Panc1 (cell line): ENCODE measurements around the gene CYP27C1. TPM values are rescaled to one million over a fixed set of nuclear protein-coding genes. Genes with fewer than 3 reads are reported as not detected.

Experiments
- ATAC-seq: fragments of 200-7000 bp; cut with Tn5 transposase; 2 replicates; pipeline ENCODE4 v1.9.1; 2020; ENCODE audit warnings: mild to moderate bottlenecking, moderate library complexity
- BruUV-seq: library from RNA; stranded (reverse); fragments of 400-500 nt; replicated peaks from 2 replicates; lab custom pipeline; 2021; lab: Mats Ljungman, UMichigan
- CTCF ChIA-PET: fragments of 300-600 bp; sonication (Branson Sonifier 250); formaldehyde crosslinking; loops from one replicate; lab custom pipeline; 2022; ENCODE audit warnings: antibody characterized with exemption; lab: Charles Lee
- POLR2A ChIA-PET: fragments of 300-600 bp; sonication (Branson Sonifier 250); formaldehyde crosslinking; loops from one replicate; lab custom pipeline; 2022; ENCODE audit warnings: antibody characterized with exemption; lab: Charles Lee
- DNase-seq: peaks from one replicate; pipeline ENCODE4 v3.0.0-alpha.2; 2010; ENCODE audit warnings: low read depth, low spot score
- H3K27ac ChIP-seq: 2 replicates; pipeline ENCODE4 v1.5.1; 2011; ENCODE audit warnings: mild to moderate bottlenecking, low read length, inconsistent platforms
- H3K27me3 ChIP-seq: fragments of 200-500 bp; sonication (Bioruptor generic); 2 replicates; pipeline ENCODE4 v1.6.0; 2014; ENCODE audit warnings: low read length, inconsistent platforms; ENCODE audit not compliant: control insufficient read depth, insufficient read depth
- H3K36me3 ChIP-seq: fragments of 200-500 bp; sonication (Bioruptor generic); 2 replicates; pipeline ENCODE4 v1.5.1; 2014; ENCODE audit warnings: inconsistent platforms, mild to moderate bottlenecking, low read length, moderate library complexity; ENCODE audit not compliant: control insufficient read depth, insufficient read depth
- H3K4me1 ChIP-seq: 2 replicates; pipeline ENCODE4 v1.5.1; 2011; ENCODE audit warnings: inconsistent platforms, mild to moderate bottlenecking, low read length, moderate library complexity; ENCODE audit not compliant: control insufficient read depth, insufficient read depth
- H3K4me3 ChIP-seq, 2 experiments: 2 replicates each; pipeline ENCODE4 v1.5.1; 2011 to 2012; ENCODE audit warnings: low read depth in 2 of 2, low read length in 2 of 2, mild to moderate bottlenecking in 2 of 2, inconsistent platforms in 1 of 2, moderate library complexity in 1 of 2
- H3K9me3 ChIP-seq: fragments of 200-500 bp; sonication (Bioruptor generic); 2 replicates; pipeline ENCODE4 v1.5.1; 2014; ENCODE audit warnings: low read depth, mild to moderate bottlenecking, inconsistent platforms, low read length, moderate library complexity; ENCODE audit not compliant: control insufficient read depth, insufficient read depth
- POLR2AphosphoS5 ChIP-seq: IDR thresholded peaks from 2 replicates; pipeline ENCODE4 v1.6.1; 2012; ENCODE audit warnings: mild to moderate bottlenecking, low read depth, low read length, moderate library complexity
- SIN3A ChIP-seq: IDR thresholded peaks from 2 replicates; pipeline ENCODE4 v1.6.1; 2012; ENCODE audit warnings: low read depth, mild to moderate bottlenecking, low read length, moderate library complexity, borderline replicate concordance; ENCODE audit not compliant: insufficient read depth
- TCF7L2 ChIP-seq: IDR thresholded peaks from 2 replicates; pipeline ENCODE4 v1.6.1; 2011; ENCODE audit warnings: mild to moderate bottlenecking, low read depth, low read length, inconsistent platforms
- in situ Hi-C: cut with HindIII; loops from 2 replicates; pipeline ENCODE4 v1.10.0; 2016; ENCODE audit warnings: low sequenced_read_pairs, low pct_unique_long_range_greater_than_20kb
- intact Hi-C: fragments of 100-400 bp; cut with micrococcal nuclease; formaldehyde crosslinking; loops from one replicate; pipeline ENCODE4 v1.10.0; 2022; ENCODE audit not compliant: unreplicated experiment
- total RNA-seq: library from RNA; stranded (reverse); gene quantifications from one replicate; pipeline ENCODE4 v1.2.1, GENCODE V29; 2021; ENCODE audit not compliant: unreplicated experiment
- TF ChIP-seq, protein P1 (sequence below), 2 experiments: IDR thresholded peaks; 2 replicates each; pipeline ENCODE4 v1.6.1; 2011 to 2012; ENCODE audit warnings: low read depth in 2 of 2, control low read depth in 1 of 2, low read length in 1 of 2, mild to moderate bottlenecking in 1 of 2, moderate library complexity in 1 of 2; ENCODE audit not compliant: insufficient read depth in 1 of 2
- TF ChIP-seq, protein P2 (sequence below): fragments of 450-650 bp; IDR thresholded peaks from 2 replicates; pipeline ENCODE4 v1.5.1; 2017; ENCODE audit warnings: mild to moderate bottlenecking

Gene CYP27C1
- total RNA-seq, 1 experiment from 2014 or later, result 5.7 TPM

DNA sequence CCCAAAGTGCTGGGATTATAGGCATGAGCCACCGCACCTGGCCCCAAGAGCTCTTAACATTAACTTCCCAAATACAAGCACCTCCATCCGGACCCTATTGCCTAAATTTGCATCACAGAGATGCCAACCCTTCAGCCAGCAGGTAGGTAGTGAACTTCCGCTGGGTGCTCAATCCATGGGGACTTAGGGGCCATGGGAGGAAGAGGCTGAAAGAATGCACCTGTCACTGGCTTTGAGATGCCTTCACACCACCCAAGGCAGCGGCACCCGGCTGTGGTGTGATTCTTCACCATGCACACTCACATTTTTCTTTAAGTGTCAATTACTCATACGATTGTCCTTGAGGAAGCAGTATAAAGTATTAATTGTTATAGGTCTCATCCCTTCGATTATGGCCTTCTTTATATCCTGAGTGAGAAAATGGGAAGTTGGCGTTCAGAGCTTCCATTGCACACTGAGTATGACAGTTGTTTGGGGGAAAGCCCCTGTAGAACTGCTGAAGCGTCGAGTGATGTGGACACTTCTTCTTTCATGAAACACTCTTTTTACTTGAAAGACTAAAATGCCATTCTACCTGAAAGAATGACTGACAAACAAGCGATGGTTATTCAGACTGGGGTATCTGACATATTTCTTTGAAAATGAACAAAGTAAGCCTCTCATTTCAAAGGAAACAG, 61.3 kb downstream of the CYP27C1 start:
- CTCF ChIA-PET, result interaction anchor here (0.6 kb wide), 1 partner anchor 91 kb away, joined by 3 read pairs; no protein-coding TSS in a partner anchor
- no peaks in the 10 kb centered on the region for H3K4me1 ChIP-seq
- no peak overlapping the region for H3K27ac ChIP-seq
- ATAC-seq (no peak), DNase-seq (no peak)
- no TSS peak for BruUV-seq
- TF ChIP-seq, protein P1, sequence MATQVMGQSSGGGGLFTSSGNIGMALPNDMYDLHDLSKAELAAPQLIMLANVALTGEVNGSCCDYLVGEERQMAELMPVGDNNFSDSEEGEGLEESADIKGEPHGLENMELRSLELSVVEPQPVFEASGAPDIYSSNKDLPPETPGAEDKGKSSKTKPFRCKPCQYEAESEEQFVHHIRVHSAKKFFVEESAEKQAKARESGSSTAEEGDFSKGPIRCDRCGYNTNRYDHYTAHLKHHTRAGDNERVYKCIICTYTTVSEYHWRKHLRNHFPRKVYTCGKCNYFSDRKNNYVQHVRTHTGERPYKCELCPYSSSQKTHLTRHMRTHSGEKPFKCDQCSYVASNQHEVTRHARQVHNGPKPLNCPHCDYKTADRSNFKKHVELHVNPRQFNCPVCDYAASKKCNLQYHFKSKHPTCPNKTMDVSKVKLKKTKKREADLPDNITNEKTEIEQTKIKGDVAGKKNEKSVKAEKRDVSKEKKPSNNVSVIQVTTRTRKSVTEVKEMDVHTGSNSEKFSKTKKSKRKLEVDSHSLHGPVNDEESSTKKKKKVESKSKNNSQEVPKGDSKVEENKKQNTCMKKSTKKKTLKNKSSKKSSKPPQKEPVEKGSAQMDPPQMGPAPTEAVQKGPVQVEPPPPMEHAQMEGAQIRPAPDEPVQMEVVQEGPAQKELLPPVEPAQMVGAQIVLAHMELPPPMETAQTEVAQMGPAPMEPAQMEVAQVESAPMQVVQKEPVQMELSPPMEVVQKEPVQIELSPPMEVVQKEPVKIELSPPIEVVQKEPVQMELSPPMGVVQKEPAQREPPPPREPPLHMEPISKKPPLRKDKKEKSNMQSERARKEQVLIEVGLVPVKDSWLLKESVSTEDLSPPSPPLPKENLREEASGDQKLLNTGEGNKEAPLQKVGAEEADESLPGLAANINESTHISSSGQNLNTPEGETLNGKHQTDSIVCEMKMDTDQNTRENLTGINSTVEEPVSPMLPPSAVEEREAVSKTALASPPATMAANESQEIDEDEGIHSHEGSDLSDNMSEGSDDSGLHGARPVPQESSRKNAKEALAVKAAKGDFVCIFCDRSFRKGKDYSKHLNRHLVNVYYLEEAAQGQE (IDR thresholded peaks at IDR 0.05; ENCODE audit: insufficient read depth in 1 of 2, low read depth in 2 of 2, low read length in 1 of 2), result no peak
- no peak for TF ChIP-seq POLR2AphosphoS5
- TF ChIP-seq SIN3A, result no peak
- TF ChIP-seq, protein P2, sequence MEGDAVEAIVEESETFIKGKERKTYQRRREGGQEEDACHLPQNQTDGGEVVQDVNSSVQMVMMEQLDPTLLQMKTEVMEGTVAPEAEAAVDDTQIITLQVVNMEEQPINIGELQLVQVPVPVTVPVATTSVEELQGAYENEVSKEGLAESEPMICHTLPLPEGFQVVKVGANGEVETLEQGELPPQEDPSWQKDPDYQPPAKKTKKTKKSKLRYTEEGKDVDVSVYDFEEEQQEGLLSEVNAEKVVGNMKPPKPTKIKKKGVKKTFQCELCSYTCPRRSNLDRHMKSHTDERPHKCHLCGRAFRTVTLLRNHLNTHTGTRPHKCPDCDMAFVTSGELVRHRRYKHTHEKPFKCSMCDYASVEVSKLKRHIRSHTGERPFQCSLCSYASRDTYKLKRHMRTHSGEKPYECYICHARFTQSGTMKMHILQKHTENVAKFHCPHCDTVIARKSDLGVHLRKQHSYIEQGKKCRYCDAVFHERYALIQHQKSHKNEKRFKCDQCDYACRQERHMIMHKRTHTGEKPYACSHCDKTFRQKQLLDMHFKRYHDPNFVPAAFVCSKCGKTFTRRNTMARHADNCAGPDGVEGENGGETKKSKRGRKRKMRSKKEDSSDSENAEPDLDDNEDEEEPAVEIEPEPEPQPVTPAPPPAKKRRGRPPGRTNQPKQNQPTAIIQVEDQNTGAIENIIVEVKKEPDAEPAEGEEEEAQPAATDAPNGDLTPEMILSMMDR, result no peak
- TF ChIP-seq TCF7L2, result no peak
- in situ Hi-C loops, result no loop called here
- intact Hi-C loops, result no loop called here
- no peaks in the 10 kb centered on the region for H3K9me3 ChIP-seq
- no peaks in the 10 kb centered on the region; the same call in 1 of the 2 replicates for H3K27me3 ChIP-seq
- no peaks in the 10 kb centered on the region for H3K36me3 ChIP-seq
- POLR2A ChIA-PET, result no interaction called here
- H3K4me3 ChIP-seq, result no peak overlapping the region

DNA sequence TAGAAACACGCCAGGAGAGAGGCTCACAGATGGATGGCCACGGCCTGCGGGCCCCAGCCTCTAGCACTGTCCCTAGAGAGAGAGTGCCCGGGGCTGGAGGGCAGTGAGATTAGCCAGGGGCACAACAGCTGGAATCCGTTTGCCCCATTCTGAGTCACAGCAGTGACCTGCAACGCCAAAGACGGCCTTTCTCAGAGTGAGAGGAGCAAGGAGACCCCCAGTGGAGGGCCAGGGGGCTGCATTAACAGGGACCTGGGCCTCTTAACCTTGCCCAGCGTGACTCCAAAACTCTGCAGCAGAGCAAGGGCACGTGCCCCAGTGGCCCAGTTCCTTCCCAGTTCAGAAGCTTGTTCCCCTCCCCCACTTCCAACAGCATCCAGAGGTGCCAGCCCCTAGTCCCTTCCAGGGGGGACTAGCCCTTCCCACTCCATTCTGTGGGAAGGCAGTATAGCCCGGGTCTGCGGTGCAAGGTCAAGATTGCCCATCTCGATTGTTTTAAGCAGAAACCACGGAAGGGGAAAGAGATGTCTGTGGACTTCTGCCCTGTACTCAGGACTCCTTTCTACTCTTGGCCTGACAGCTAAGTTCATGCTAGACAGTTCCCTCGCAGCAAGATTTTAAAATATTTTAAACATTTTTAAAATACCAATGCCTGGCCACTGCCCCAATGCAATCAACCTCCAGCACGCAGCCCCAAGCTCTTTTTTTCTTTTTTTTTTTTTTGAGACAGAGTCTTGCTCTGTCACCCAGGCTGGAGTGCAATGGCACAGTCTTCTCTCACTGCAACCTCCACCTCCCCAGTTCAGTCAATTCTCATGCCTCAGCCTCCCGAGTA, 62.2 kb downstream of the CYP27C1 start:
- in situ Hi-C loops (no loop called here), intact Hi-C loops (no loop called here)
- BruUV-seq, result no TSS peak
- Histone ChIP-seq H3K27ac (no peak overlapping the region), H3K27me3 (no peaks in the 10 kb centered on the region; the same call in 1 of the 2 replicates), H3K4me1 (no peaks in the 10 kb centered on the region), H3K4me3 (no peak overlapping the region), H3K9me3 (no peaks in the 10 kb centered on the region), H3K36me3 (no peaks in the 10 kb centered on the region)
- DNase-seq (no peak), ATAC-seq (no peak)
- POLR2A ChIA-PET, result no interaction called here
- CTCF ChIA-PET, result interaction anchor here (0.5 kb wide), 1 partner anchor 90 kb away, joined by 12 read pairs; no protein-coding TSS in a partner anchor
- TF ChIP-seq POLR2AphosphoS5 (no peak), TCF7L2 (no peak)
- TF ChIP-seq, protein P2, result no peak
